Cerebellar cortex (tissue), 1 donor: ENCODE results near the gene VGLL4.
A peak's percentile ranks its signal among the peaks of the same experiment; 100 is the strongest.

Source experiments
- DNase-seq: peaks from one replicate; pipeline ENCODE4 v3.0.0-alpha.2; 2015; ENCODE audit warnings: low spot score

The VGLL4 gene

GRCh38 chr3:11564577-11565001, 79.1 kb downstream of the VGLL4 start:
- DNase-seq: no peak

- DNase-seq: no peak
Measured at GRCh38 chr3:11563865-11564185, 79.9 kb downstream of the VGLL4 start.

- DNase-seq: no peak
Measured at GRCh38 chr3:11563159-11563864, 80.4 kb downstream of the VGLL4 start.

GRCh38 chr3:11562277-11562881, 81.3 kb downstream of the VGLL4 start:
- DNase-seq: no peak

GRCh38 chr3:11560746-11561145, 83.0 kb downstream of the VGLL4 start:
- DNase-seq: no peak

GRCh38 chr3:11559816-11560633, 83.7 kb downstream of the VGLL4 start:
- DNase-seq: peak; percentile 43

- no peak for DNase-seq
Measured at GRCh38 chr3:11558918-11559815, 84.5 kb downstream of the VGLL4 start.

- DNase-seq: no peak
Measured at GRCh38 chr3:11558411-11558903, 85.3 kb downstream of the VGLL4 start.

- no peak for DNase-seq
Measured at GRCh38 chr3:11558002-11558401, 85.7 kb downstream of the VGLL4 start.

GRCh38 chr3:11556851-11557644, 86.7 kb downstream of the VGLL4 start:
- DNase-seq: no peak

- no peak for DNase-seq
Measured at GRCh38 chr3:11555881-11556633, 87.7 kb downstream of the VGLL4 start.

- no peak for DNase-seq
Measured at GRCh38 chr3:11555211-11555782, 88.4 kb downstream of the VGLL4 start.

- DNase-seq: no peak
Measured at GRCh38 chr3:11554666-11555065, 89.0 kb downstream of the VGLL4 start.

GRCh38 chr3:11554236-11554610, 89.5 kb downstream of the VGLL4 start:
- no peak for DNase-seq

- no peak for DNase-seq
Measured at GRCh38 chr3:11553436-11554235, 90.1 kb downstream of the VGLL4 start.

- no peak for DNase-seq
Measured at GRCh38 chr3:11552289-11553264, 91.1 kb downstream of the VGLL4 start.

GRCh38 chr3:11551036-11551435, 92.7 kb downstream of the VGLL4 start:
- DNase-seq: no peak

- DNase-seq: no peak
Measured at GRCh38 chr3:11549580-11550140, 94.1 kb downstream of the VGLL4 start.
